CD4-positive, alpha-beta T cell treated with Interleukin-17A for 1 hour (primary cell): Measurements from ENCODE around the gene ZNF266.
A peak's percentile ranks its signal among the peaks of the same experiment; 100 is the strongest.

Experiments
- DNase-seq: peaks from one replicate; pipeline ENCODE4 v3.0.0-alpha.2; 2020

The ZNF266 gene

DNA sequence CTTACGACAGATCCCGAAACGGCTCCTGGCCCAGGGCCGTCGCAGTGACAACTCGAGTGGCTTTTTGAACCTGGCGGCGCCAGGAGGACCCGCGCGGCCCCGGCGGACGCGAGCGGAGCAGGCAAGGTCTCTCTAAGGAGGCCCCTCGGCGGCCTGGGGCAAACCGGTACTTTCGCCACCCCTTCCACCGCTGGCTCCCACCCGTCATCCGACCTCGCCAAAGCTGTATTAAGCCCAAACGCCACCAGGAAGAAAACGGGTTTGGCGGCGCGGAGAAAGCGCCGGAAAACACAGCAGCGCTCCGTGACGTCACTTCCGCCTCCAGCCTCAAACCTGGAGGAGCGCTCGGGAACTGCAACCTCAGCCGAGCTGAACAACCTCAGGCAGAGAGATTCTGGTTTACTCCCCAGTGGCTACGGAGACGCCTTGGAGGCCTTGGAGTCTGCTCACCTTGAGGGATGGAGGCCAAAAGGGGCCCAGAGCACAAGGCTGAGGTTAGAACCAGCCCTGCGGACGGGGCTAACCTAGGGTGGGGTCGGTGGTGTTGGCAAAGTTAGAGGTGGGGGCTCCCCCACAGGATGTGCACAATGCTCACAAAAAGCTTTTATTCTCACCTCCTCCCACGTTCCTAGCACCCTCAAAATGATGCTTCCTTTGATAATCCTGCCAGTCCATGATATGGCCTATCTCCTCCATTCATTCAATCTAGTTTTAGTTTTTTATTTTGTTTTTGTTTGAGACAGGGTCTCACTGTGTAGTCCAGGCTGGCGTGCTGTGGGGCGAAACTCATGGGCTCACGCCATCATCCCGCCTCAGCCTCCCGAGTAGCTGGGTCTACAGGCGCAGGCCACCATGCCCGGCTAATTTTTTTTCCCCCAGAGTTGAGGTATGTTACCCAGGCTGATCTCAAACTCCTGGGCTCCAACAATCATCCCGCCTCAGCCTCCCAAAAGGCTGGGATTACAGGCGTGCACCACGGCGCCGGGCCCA lies at the start of gene ZNF266:
TSS of gene ZNF266 (minus strand) at position 295 of the 990 bp plus-strand sequence. CDS start 15,484 bp downstream, outside the sequence.
- peak; percentile 94 for DNase-seq

DNA sequence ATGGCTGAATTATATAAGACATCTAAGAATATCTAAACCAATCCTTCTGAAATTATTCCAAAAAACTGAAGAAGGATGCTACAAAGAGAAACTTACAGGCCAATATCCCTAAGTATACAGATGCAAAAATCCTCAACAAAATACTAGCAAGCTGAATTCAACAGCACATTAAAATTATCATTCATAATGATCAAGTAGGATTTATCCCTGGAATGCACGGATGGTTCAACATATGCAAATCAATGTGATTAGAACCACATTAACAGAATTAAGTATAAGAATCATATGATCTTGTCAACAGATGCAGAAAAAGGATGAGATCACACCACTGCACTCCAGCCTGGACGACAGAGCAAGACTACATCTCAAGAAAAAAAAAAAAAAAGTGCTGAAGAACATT lies 49.8 kb upstream of the ZNF266 start:
- DNase-seq = no peak

DNA sequence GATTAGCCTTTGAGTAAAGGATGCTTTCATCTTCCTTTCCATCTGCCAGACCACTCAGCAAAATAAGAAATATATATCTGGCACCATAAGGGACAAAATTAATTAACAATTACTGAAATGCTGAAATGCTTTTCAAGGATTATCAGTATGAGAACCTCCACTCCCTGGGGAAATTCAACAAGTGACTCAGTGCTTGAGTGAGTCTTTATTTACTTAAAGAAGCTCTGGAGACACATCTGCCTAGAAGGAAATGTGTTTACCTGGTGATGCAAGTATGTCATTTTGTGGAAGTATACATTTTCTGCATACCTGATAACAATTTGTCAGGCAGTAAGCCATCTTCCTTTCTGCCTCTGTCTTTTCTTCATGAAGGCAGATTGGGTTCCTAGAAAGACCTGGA lies 39.6 kb upstream of the ZNF266 start:
- DNase-seq = no peak

DNA sequence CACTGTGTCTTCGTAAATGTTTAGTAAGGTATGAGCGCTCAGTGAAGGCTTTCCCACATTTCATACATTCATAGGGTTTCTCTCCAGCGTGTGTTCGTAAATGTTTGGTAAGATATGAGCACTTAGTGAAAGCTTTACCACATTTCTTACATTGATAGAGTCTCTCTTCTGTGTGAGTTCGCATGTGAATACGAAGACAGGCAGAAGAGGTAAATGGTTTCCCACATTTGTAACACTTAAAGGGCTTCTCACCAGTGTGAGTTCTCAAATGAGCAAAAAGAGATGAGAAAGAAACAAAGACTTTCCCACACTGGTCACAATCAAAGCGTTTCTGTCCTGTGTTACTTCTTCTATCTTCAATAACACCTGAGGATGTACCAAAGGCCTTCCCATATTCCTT lies 31.8 kb upstream of the ZNF266 start:
- no peak for DNase-seq

DNA sequence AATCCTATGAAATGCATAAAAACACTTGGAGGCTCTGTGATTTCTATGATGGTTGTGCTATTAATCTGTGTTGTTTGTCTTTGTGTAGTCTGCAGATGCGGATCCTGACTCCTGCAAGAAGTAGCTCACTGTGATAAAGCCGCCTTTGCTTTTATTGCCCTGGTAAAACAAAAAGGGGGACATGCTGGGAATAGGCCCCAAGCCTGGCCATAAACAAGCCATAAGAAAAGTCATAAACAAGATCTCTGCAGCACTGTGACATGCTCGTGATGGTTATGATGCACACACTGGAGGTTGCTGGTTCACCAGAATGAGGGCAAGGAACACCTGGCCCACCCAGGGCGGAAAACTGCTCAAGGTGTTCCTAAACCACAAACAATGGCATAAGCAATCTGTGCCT lies 26.6 kb upstream of the ZNF266 start:
- no peak for DNase-seq

DNA sequence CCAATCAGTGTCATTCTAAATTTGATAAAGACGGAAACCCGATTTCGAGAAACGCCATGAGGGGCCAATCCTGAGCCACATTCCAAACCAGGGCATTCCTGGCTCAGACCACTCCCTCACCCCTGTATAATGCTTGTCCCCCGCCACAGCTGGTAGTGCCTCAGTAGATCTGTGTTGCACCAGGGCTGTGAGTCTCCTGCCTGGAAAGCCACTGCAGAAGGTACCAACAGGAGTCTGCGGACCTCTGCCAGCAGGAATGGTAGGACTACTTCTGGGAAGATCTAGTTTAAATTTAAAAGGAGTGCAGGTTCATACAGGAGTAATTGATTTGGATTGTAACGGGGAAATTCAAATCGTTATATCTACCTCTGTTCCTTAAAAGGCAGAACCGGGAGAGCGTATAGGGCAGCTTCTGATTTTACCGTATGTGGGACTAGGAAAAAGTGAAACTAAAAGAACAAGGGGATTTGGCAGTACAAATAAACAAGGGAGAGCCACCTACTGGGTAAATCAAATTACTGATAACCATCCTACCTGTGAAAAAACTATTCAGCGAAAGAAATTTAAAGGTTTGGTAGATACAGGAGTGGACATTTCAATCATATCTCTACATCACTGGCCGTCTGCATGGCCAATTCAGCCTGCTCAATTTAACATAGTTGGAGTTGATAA lies 20.8 kb upstream of the ZNF266 start:
- DNase-seq = no peak

DNA sequence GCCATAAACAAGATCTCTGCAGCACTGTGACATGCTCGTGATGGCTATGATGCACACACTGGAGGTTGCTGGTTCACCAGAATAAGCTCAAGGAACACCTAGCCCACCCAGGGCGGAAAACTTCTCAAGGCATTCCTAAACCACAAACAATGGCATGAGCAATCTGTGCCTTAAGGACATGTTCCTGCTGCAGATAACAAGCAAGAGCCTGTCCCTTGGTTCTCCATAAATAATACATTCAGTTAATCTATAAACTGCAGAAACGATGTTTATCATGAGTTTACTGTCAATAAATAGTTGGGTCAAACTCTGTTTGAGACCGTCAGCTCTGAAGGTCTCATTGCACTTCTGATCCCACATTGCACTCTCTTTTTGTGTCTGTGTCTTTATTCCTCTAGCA lies 18.6 kb upstream of the ZNF266 start:
- no peak for DNase-seq

DNA sequence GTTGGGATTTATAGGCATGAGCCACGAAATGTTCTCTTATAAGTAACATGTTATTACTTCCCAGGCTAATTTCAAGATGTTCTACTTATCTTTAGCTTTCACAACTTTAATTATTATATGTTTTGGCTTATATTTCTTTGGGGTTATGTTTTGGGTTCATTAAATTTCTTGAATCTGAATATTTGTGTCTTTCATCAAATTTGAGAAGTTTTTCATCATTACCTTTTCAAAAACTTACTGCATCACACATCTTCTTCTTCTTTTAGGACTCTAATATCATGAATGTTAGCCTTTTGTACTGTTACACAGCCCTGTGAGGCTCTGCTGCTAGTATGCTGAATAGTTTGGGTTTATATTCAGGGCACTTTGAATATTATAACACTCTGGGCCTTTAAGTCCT lies 9.7 kb upstream of the ZNF266 start:
- DNase-seq = no peak

DNA sequence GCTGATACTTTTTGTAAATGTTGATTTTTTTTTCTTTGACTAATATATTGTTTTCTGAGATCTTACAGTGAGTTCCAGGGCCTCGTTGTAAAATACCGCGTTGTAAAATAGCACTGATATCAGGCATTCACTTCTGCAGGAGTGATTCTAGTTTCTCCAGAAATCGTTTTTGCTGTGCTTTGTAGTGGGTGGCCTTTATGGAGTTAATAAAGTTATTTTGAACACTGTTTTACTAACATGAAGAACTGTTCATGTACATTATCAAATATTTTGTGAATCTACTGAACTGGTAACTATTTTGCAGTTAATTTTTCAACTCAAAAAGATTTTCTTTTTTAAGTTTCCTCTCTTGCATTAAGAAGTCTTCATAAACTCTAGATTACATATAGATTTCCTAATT lies 985 bp upstream of the ZNF266 start:
- no peak for DNase-seq

DNA sequence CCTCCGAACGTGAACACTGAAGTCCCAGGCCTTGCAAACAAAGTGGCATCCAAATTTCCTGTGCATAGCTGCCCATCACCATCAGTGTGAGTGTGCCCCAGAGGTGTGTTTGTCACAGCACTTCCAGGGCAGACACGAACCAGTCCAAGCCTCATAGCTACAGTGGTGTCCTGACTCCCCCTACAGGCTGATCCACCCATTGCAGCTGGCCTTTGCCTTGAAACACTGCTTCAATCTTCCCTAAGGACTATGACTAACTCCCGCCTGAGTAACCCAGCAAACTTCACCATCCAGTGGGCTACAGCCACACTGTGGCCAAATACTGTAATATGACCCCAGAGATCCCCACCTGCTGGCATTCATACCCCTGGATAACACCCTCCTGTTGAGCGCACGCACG lies 3.9 kb downstream of the ZNF266 start:
- peak; percentile 32 for DNase-seq

DNA sequence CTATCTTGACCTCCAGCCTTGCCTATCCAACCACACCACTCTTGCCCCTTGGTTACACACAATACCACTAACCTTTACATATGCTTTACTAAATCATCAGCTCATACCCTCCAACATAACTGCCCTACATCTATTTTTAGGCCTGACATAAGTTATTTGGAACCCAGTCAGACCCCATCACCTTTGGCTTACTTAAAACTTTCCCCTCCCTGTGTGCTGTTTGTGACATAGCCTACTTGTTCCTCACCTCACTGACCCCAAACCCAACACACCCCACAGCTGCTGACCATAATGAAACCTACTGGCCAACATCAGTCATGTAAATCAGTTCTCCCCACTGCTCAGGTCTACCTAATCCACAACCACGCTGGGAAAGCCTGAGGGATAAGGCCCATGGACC lies 4.9 kb downstream of the ZNF266 start:
- no peak for DNase-seq

DNA sequence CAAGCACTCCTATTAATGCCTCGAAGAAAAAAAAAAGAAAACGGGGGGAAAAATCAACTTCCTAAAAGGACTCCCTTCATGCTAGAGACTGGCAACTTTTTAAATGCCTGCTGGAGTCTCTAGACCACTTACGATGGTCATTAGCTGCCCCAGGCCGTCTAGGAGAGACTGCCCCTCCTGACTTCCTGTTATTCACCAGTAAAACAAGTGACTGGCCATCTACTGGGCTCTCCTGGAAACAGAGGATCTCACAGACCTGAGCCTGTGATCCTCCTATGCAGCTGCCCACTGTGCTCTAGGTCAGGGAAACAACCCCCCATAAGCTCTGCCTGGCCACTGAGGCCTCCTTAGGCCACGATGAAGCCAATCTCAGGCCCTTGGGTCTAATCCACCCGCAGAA lies 7.4 kb downstream of the ZNF266 start:
- no peak for DNase-seq

DNA sequence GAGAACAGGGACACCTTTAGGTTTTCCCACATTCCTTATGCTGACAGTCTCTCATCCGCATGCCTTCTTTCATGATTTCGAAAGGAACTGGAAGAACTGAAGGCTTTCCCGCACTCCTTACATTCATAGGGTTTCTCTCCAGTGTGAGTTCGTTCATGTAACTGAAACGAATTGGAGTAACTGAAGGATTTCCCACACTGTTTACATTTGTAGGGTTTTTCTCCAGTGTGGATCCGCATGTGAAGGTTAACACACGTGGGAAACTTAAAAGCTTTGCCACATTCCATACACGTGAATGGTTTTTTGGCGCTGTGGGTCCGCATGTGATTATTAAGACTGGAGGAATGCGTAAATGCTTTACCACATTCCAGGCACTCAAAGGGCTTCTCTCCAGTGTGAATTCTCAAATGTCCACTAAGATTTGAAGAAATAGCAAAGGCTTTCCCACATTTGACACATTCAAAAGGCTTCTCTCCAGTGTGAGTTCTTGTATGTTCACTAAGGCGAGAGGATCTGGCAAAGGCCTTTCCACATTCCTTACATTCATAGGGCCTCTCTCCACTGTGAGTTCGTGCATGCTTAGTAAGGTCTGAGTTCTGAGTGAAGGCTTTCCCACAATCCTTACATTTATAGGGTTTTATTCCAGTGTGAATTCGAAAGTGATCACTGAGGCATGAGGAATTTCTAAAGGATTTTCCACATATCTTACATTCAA lies 22.0 kb downstream of the ZNF266 start:
- DNase-seq = no peak

DNA sequence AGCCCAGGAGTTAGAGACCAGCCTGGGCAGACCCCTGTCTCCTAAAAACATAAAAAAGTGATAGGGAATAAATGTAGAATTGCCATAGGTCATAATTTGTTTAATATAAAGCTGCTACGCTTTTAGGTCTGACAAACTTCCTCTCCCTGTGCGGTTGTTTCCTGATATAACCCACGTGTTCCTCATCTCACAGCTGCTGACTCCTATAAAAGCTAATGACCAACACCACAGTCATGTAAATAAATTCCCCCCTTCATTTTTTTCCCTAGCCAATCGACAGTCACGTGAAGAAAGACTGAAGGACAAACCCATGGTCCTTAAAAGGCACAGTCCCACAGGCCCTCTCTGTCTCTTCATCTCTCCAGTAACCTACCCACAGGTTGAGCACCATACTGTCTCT lies 27.5 kb downstream of the ZNF266 start:
- no peak for DNase-seq

DNA sequence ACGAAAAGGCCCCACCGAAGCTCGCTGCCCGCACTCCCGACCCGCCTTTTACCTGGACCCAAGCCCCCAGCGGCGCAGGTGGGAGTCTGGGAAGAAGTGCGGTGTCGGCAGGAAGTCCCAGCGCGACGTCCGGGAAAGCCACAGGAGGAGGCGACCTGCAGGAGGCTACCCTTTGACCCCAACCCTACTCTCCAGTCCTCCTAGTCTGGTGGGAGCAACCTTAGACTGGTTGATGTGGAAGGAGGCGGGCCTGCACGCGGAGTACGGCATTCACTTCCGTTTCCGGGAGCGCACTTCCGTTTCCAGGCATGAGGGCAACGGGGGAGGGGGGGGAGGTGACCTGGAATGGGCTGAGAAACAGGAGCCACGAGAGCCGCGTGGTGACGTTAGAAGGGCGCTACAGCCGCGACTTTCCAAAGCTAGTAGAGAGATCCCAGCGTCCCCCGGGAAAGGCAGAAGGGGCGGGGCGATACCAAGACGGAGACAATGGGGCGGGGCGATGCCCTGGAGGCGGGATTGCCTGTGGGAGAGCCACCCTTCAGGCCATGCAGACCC lies 28.5 kb downstream of the ZNF266 start:
- DNase-seq = peak; percentile 40

DNA sequence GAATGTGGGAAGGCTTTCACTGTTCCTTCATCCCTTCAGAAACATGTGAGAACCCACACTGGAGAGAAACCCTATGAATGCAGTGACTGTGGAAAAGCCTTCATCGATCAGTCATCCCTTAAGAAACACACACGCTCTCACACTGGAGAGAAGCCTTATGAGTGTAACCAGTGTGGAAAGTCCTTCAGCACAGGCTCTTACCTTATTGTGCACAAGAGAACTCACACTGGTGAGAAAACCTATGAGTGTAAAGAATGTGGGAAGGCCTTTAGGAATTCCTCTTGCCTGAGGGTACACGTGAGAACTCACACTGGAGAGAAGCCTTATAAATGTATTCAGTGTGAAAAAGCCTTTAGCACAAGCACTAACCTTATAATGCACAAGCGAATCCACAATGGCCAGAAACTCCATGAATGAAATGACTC lies 54.0 kb downstream of the ZNF266 start:
- DNase-seq = no peak

DNA sequence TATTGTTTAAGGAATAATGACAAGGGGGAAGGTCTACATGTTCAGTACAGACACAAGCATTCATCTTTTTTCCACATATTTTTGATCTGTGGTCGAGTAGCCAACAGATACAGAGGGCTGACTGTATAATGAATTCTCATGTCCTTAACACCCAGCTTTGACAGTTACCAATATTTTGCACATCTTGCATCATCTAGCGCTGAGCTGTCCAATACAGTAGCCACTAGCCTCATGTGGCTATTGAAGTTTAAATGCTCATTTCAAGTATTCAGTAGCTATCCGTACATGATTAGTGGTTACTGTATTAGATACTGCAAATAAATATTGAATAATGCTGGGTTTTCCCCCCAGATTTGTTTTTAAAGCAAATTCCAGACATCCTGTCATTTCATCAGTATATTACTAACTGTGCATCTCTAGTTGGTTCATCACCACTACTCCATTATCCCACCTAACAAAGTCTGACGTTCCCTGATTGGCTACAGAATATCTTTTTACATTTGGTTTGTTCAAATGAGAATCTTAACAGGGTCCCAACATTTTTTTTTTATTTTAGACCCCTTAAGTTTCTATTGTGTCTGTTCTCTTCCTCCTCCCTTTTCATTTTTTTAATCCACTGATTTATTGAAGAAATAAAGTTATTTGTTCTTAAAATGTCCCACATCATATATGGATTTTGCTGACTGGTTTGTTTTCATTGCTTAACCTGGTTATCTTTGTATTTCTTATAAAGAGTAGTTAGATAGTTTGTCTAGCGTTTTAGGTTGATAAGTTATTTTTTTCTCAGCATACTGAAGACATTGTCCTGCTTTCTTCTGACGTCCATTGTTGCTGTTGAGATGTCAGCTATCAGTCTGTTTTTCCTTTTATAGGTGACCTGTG lies 64.4 kb downstream of the ZNF266 start:
- DNase-seq = no peak

DNA sequence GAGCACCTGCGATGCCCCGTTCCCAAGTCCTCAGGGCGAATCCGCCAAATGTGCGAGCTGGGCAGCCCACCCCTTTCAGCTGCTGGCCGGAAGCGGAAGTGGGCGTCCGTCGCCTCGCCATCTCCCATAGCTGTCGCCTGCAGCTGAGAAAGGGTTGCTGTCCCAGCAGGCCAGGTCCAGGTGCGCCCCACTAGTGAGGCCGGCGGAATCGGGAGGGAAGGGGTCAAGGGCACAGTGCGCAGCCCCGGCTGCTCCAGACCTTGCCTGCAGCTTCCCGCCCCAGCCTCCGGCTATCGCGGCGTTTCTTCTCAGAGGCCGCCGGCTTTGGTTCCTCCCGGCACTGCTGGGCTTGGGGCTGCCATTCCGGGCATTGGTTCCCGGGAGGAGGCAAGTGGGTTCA lies 72.5 kb downstream of the ZNF266 start, which contains the start of gene ZNF177:
TSS of gene ZNF177 (plus strand) at position 109 of the 400 bp plus-strand sequence. CDS start 15,299 bp downstream, outside the sequence.
- no peak for DNase-seq
